OCI-LY1 (cell line): Measurements from ENCODE around the gene DDIT4.

Experiments
- H2AFZ ChIP-seq: fragments of 200-600 bp; sonication (generic), shearing (Covaris generic); 2 replicates; pipeline ENCODE4 v1.6.0; 2014; ENCODE audit warnings: antibody characterized with exemption, mild to moderate bottlenecking, low read length
- H3F3A ChIP-seq: fragments of 200-600 bp; sonication (generic), shearing (Covaris generic); 2 replicates; pipeline ENCODE4 v1.6.0; 2014; ENCODE audit warnings: mild to moderate bottlenecking, antibody characterized with exemption, low read length, moderate library complexity; ENCODE audit not compliant: insufficient read depth
- H3K27ac ChIP-seq: fragments of 200-600 bp; sonication (generic); 2 replicates; pipeline ENCODE4 v1.5.1; 2014; ENCODE audit warnings: low read length, mixed run types, mild to moderate bottlenecking, low read depth; ENCODE audit not compliant: poor library complexity, severe bottlenecking
- H3K27me3 ChIP-seq: fragments of 200-600 bp; sonication (generic); 2 replicates; pipeline ENCODE4 v1.6.0; 2014; ENCODE audit warnings: antibody characterized with exemption, mild to moderate bottlenecking, low read length, moderate library complexity; ENCODE audit not compliant: insufficient read depth
- H3K36me3 ChIP-seq: fragments of 200-600 bp; sonication (generic); 2 replicates; pipeline ENCODE4 v1.6.1; 2014; ENCODE audit warnings: mild to moderate bottlenecking, antibody characterized with exemption, low read length, moderate library complexity, mixed read lengths; ENCODE audit not compliant: insufficient read depth
- H3K4me1 ChIP-seq: fragments of 200-600 bp; sonication (generic); 2 replicates; pipeline ENCODE4 v1.5.1; 2014; ENCODE audit warnings: mild to moderate bottlenecking, low read length, moderate library complexity; ENCODE audit not compliant: insufficient read depth, severe bottlenecking
- H3K4me2 ChIP-seq: fragments of 200-600 bp; sonication (generic), shearing (Covaris generic); 2 replicates; pipeline ENCODE4 v1.6.1; 2014; ENCODE audit warnings: low read length
- H3K4me3 ChIP-seq: fragments of 200-600 bp; sonication (generic); 2 replicates; pipeline ENCODE4 v1.5.1; 2014; ENCODE audit warnings: low read length, low read depth, mild to moderate bottlenecking, mixed read lengths; ENCODE audit not compliant: poor library complexity, severe bottlenecking
- H3K79me2 ChIP-seq: fragments of 200-600 bp; shearing (Covaris generic); 2 replicates; pipeline ENCODE4 v1.6.1; 2016; ENCODE audit warnings: mixed run types, low read length, mixed read lengths; ENCODE audit not compliant: insufficient read depth
- H3K9ac ChIP-seq: fragments of 200-600 bp; sonication (generic), shearing (Covaris generic); 2 replicates; pipeline ENCODE4 v1.6.1; 2014; ENCODE audit warnings: mild to moderate bottlenecking, low read length, mixed read lengths
- H3K9me2 ChIP-seq: fragments of 200-600 bp; sonication (generic), shearing (Covaris generic); 2 replicates; pipeline ENCODE4 v1.6.1; 2014; ENCODE audit warnings: low read depth, mild to moderate bottlenecking, low read length, mixed read lengths
- H3K9me3 ChIP-seq: fragments of 200-600 bp; shearing (Covaris generic); 2 replicates; pipeline ENCODE4 v1.6.1; 2014; ENCODE audit warnings: low read length, mixed read lengths
- H4K20me1 ChIP-seq: fragments of 200-600 bp; sonication (generic), shearing (Covaris generic); 2 replicates; pipeline ENCODE4 v1.6.0; 2016; ENCODE audit warnings: mild to moderate bottlenecking, low read length; ENCODE audit not compliant: insufficient read depth
- CTCF ChIP-seq: fragments of 200-600 bp; sonication (generic), shearing (Covaris generic); IDR thresholded peaks from 2 replicates; pipeline ENCODE4 v1.5.1; 2017; ENCODE audit warnings: mild to moderate bottlenecking, antibody characterized with exemption, low read length, moderate library complexity, mixed read lengths
- EZH2 ChIP-seq: fragments of 200-600 bp; sonication (generic), shearing (Covaris generic); IDR thresholded peaks from 2 replicates; pipeline ENCODE4 v1.8.0; 2017; ENCODE audit warnings: borderline replicate concordance, mixed run types, mild to moderate bottlenecking, antibody characterized with exemption, low read length, moderate library complexity, mixed read lengths

The DDIT4 gene

GRCh38 chr10:72263613-72264241, 10.0 kb upstream of the DDIT4 start:
- peaks cover 65% of the 10 kb centered on the region for H3K4me1 ChIP-seq
- H2AFZ ChIP-seq = no peak overlapping the region
- no peak overlapping the region for H3K9ac ChIP-seq
- H3K9me2 ChIP-seq = no peaks in the 10 kb centered on the region
- TF ChIP-seq EZH2 (no peak), CTCF (no peak)
- no peak overlapping the region for H3K4me3 ChIP-seq
- H3K4me2 ChIP-seq = peak overlapping the region; percentile 12; the same call in 1 of the 2 replicates
- H3K36me3 ChIP-seq = no peaks in the 10 kb centered on the region
- no peaks in the 10 kb centered on the region for H3K9me3 ChIP-seq
- no peaks in the 10 kb centered on the region for H3F3A ChIP-seq
- H3K27ac ChIP-seq = peak overlapping the region; percentile 41
- no peaks in the 10 kb centered on the region for H4K20me1 ChIP-seq
- no peaks in the 10 kb centered on the region for H3K79me2 ChIP-seq
- no peaks in the 10 kb centered on the region for H3K27me3 ChIP-seq

- no peaks in the 10 kb centered on the region for H4K20me1 ChIP-seq
- TF ChIP-seq CTCF (no peak), EZH2 (no peak)
- no peak overlapping the region for H3K4me2 ChIP-seq
- peaks cover 62% of the 10 kb centered on the region for H3K4me1 ChIP-seq
- H3K27me3 ChIP-seq = no peaks in the 10 kb centered on the region
- H3K9me2 ChIP-seq = no peaks in the 10 kb centered on the region
- no peaks in the 10 kb centered on the region for H3F3A ChIP-seq
- H3K9ac ChIP-seq = no peak overlapping the region
- H3K27ac ChIP-seq = peak overlapping the region; percentile 9
- no peaks in the 10 kb centered on the region for H3K36me3 ChIP-seq
- H2AFZ ChIP-seq = no peak overlapping the region
- no peak overlapping the region for H3K4me3 ChIP-seq
- H3K9me3 ChIP-seq = no peaks in the 10 kb centered on the region
- H3K79me2 ChIP-seq = no peaks in the 10 kb centered on the region
These were observed 9.2 kb upstream of the DDIT4 start for GRCh38 chr10:72264536-72264935.

- no peaks in the 10 kb centered on the region for H3K79me2 ChIP-seq
- H3K27me3 ChIP-seq = no peaks in the 10 kb centered on the region
- H2AFZ ChIP-seq = no peak overlapping the region
- no peak overlapping the region for H3K9ac ChIP-seq
- no peaks in the 10 kb centered on the region for H3K9me3 ChIP-seq
- peak overlapping the region; percentile 62 for H3K27ac ChIP-seq
- H3F3A ChIP-seq = no peaks in the 10 kb centered on the region
- H3K4me1 ChIP-seq = peaks cover 52% of the 10 kb centered on the region
- TF ChIP-seq CTCF (no peak), EZH2 (no peak)
- no peaks in the 10 kb centered on the region for H3K36me3 ChIP-seq
- H4K20me1 ChIP-seq = no peaks in the 10 kb centered on the region
- H3K4me2 ChIP-seq = no peak overlapping the region
- H3K9me2 ChIP-seq = no peaks in the 10 kb centered on the region
- H3K4me3 ChIP-seq = no peak overlapping the region
These were observed 8.2 kb upstream of the DDIT4 start for GRCh38 chr10:72265508-72265907.
